ENCODE measurements around the gene DBP. TPM values are rescaled to one million over a fixed set of nuclear protein-coding genes. Genes with fewer than 3 reads are reported as not detected.

DBP gene
- total and polyA plus RNA-seq, 10 donors, result 11.4 to 29.5 (median 23.3) TPM

- TF ChIP-seq POLR2AphosphoS5 (IDR thresholded peaks at IDR 0.05), result no peak
- TF ChIP-seq CTCF (IDR thresholded peaks at IDR 0.05 in 8 of 11, conservative IDR thresholded peaks at IDR 0.05 in 3 of 11), result no peak
- no peak for TF ChIP-seq POLR2A (IDR thresholded peaks at IDR 0.05)
- WGBS, 5 donors, result 88 to 93% (median 91%) methylated on average over 7 to 19 of the region's 19 CpGs
- peaks cover 7 to 19% (median 13%) of the 10 kb centered on the region in 6 donors for H3K4me1 ChIP-seq
- peak overlapping the region in 6 of 8 donors; percentile 58 to 77 (median 70) for H3K27ac ChIP-seq
- H3K27me3 ChIP-seq (replicated peaks in 1 of 7), result no peaks in the 10 kb centered on the region
- H3K4me3 ChIP-seq, result no peak overlapping the region
- intact Hi-C loops (cut with DNase I; ENCODE audit: low total_unique reads), result no loop called here
- H3K36me3 ChIP-seq, result no peaks in the 10 kb centered on the region
- DNase-seq, result no peak
- H3K9me3 ChIP-seq, result no peaks in the 10 kb centered on the region
Measured at GRCh38 chr19:48674216-48674809, 37.1 kb upstream of the DBP start.

GRCh38 chr19:48673436-48674100 lies 36.4 kb upstream of the DBP start:
- TF ChIP-seq CTCF (IDR thresholded peaks at IDR 0.05 in 8 of 11, conservative IDR thresholded peaks at IDR 0.05 in 3 of 11) (no peak), POLR2A (IDR thresholded peaks at IDR 0.05) (no peak), POLR2AphosphoS5 (IDR thresholded peaks at IDR 0.05) (no peak)
- DNase-seq, result no peak
- intact Hi-C loops (cut with DNase I; ENCODE audit: low total_unique reads), result no loop called here

GRCh38 chr19:48672994-48673393 lies 35.8 kb upstream of the DBP start, which contains the start of gene NTN5:
NTN5 (minus strand) TSS chr19:48673017; CDS start chr19:48670986, 2,031 bp downstream.
- TF ChIP-seq POLR2AphosphoS5 (IDR thresholded peaks at IDR 0.05), result no peak
- TF ChIP-seq POLR2A (IDR thresholded peaks at IDR 0.05), result no peak
- no peak for TF ChIP-seq CTCF (IDR thresholded peaks at IDR 0.05 in 8 of 11, conservative IDR thresholded peaks at IDR 0.05 in 3 of 11)
- Histone ChIP-seq H3K4me3 (no peak within 1 kb of the TSS), H3K27ac (no peak within 1 kb of the TSS), H3K36me3 (no peaks in the 10 kb centered on the region), H3K4me1 (peaks cover 7 to 19% (median 13%) of the 10 kb centered on the region in 6 donors), H3K27me3 (replicated peaks in 1 of 7) (no peaks in the 10 kb centered on the region), H3K9me3 (no peaks in the 10 kb centered on the region)
- DNase-seq, result no peak
- intact Hi-C loops (cut with DNase I; ENCODE audit: low total_unique reads), result no loop called here
- 76 to 91% (median 89%) methylated on average over 5 to 25 of the region's 25 CpGs for WGBS, 5 donors

More at GRCh38 chr19:48673436-48674100, 36.4 kb upstream of the DBP start:
- Histone ChIP-seq H3K36me3 (no peaks in the 10 kb centered on the region), H3K4me1 (peaks cover 7 to 19% (median 13%) of the 10 kb centered on the region in 6 donors), H3K27ac (no peak overlapping the region), H3K27me3 (replicated peaks in 1 of 7) (no peaks in the 10 kb centered on the region), H3K9me3 (no peaks in the 10 kb centered on the region), H3K4me3 (no peak overlapping the region)
- WGBS, 5 donors, result 78 to 87% (median 83%) methylated on average over 23 to 25 of the region's 25 CpGs

- Histone ChIP-seq H3K27me3 (replicated peaks in 1 of 7) (no peaks in the 10 kb centered on the region), H3K9me3 (no peaks in the 10 kb centered on the region), H3K36me3 (no peaks in the 10 kb centered on the region), H3K4me1 (peaks cover 7 to 19% (median 13%) of the 10 kb centered on the region in 6 donors), H3K27ac (no peak overlapping the region), H3K4me3 (no peak overlapping the region)
- intact Hi-C loops (cut with DNase I; ENCODE audit: low total_unique reads), result no loop called here
- WGBS, 5 donors, result 78 to 91% (median 83%) methylated on average over 6 to 10 of the region's 10 CpGs
- TF ChIP-seq POLR2A (IDR thresholded peaks at IDR 0.05) (no peak), CTCF (IDR thresholded peaks at IDR 0.05 in 8 of 11, conservative IDR thresholded peaks at IDR 0.05 in 3 of 11) (no peak), POLR2AphosphoS5 (IDR thresholded peaks at IDR 0.05) (no peak)
- no peak for DNase-seq
Measured at GRCh38 chr19:48671446-48671995, 34.3 kb upstream of the DBP start.

All from spleen (tissue), 11 donors.